SKM-1 (cell line): ENCODE measurements around the gene KDF1.
A peak's percentile ranks its signal among the peaks of the same experiment; 100 is the strongest.
"Not testable (repeated sequence)": the region's sequence is repeated elsewhere in the genome, so short reads cannot be mapped to it uniquely, and the experiment has no call there.

Source experiments
- DNase-seq: peaks from one replicate; lab custom pipeline; 2025; ENCODE audit not compliant: unreplicated experiment; lab: John Stamatoyannopoulos, UW

The KDF1 gene

GRCh38 chr1:26994020-26994786 lies 33.9 kb upstream of the KDF1 start:
- DNase-seq = no peak

GRCh38 chr1:26993237-26994019 lies 33.2 kb upstream of the KDF1 start, which contains the start of gene TRNP1:
Gene TRNP1, plus strand, starts transcription at chr1:26993692. Its CDS starts 95 bp downstream, at chr1:26993787.
- peak; percentile 74 for DNase-seq

GRCh38 chr1:26991310-26992116 lies 31.2 kb upstream of the KDF1 start:
- DNase-seq = peak; percentile 87

- DNase-seq = not testable (repeated sequence)
Measured at GRCh38 chr1:26989403-26990109, 29.3 kb upstream of the KDF1 start.

GRCh38 chr1:26986658-26987057 lies 26.4 kb upstream of the KDF1 start:
- DNase-seq = no peak

- no peak for DNase-seq
Measured at GRCh38 chr1:26984291-26984690, 24.0 kb upstream of the KDF1 start.

GRCh38 chr1:26983863-26984262 lies 23.6 kb upstream of the KDF1 start:
- DNase-seq = no peak

GRCh38 chr1:26981146-26981846 lies 21.0 kb upstream of the KDF1 start:
- no peak for DNase-seq

GRCh38 chr1:26978901-26979300 lies 18.6 kb upstream of the KDF1 start:
- no peak for DNase-seq

- no peak for DNase-seq
Measured at GRCh38 chr1:26976621-26977510, 16.6 kb upstream of the KDF1 start.

GRCh38 chr1:26972821-26973220 lies 12.6 kb upstream of the KDF1 start:
- no peak for DNase-seq

- DNase-seq = no peak
Measured at GRCh38 chr1:26972390-26972789, 12.1 kb upstream of the KDF1 start.

GRCh38 chr1:26971590-26971989 lies 11.3 kb upstream of the KDF1 start:
- no peak for DNase-seq

GRCh38 chr1:26970810-26971209 lies 10.5 kb upstream of the KDF1 start:
- DNase-seq = no peak

GRCh38 chr1:26965628-26966027 lies 5.4 kb upstream of the KDF1 start:
- no peak for DNase-seq

GRCh38 chr1:26965213-26965612 lies 4.9 kb upstream of the KDF1 start:
- DNase-seq = no peak

- no peak for DNase-seq
Measured at GRCh38 chr1:26961826-26962225, 1.6 kb upstream of the KDF1 start.

- no peak for DNase-seq
Measured at GRCh38 chr1:26960625-26960966, 328 bp upstream of the KDF1 start.

GRCh38 chr1:26959270-26959669 lies 998 bp downstream of the KDF1 start:
- no peak for DNase-seq
